ENCODE measurements around the gene TSPAN19. TPM values are rescaled to one million over a fixed set of nuclear protein-coding genes. Genes with fewer than 3 reads are reported as not detected.
A peak's percentile ranks its signal among the peaks of the same experiment; 100 is the strongest.

Gene TSPAN19
- total RNA-seq, 2 donors from 2014 or later = not detected

DNA sequence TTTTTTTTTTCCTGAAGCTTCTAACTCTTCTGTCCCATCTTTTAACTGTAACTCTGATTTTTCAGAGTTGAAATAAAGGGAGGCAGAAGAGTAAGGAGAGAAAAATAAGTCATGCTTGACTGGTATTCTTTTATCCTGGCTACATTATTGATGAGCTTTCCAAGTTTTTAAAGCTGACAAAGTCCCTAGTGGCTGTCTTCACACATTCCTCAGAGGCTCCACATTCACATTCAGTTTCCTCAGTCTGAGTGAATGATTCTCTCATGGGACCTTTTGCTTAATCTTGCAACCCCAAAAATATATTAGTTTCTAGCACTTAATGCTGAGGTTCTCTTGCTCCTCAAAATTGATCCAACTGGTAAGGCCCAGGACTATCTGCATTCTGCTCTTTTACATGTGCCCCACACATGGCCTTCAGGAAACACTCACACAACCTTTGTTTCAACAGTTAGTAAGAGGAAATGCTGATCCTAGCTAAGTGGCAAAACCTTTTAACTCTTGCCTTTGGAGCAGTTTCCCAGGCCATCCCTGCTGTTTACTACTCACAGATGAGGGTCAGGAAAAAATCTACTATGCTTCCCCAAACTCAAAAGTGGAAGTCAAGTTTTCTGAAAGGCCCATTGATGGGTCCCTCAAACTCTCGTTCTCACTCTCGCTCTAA, 61.8 kb downstream of the TSPAN19 start:
- no peaks in the 10 kb centered on the region for H3K27me3 Mint-ChIP-seq (ENCODE audit: insufficient read depth)
- peak; percentile 50 for DNase-seq
- H3K36me3 Mint-ChIP-seq (ENCODE audit: low read depth) = no peaks in the 10 kb centered on the region
- no peak overlapping the region for H3K27ac Mint-ChIP-seq
- TF ChIP-seq, protein P1, sequence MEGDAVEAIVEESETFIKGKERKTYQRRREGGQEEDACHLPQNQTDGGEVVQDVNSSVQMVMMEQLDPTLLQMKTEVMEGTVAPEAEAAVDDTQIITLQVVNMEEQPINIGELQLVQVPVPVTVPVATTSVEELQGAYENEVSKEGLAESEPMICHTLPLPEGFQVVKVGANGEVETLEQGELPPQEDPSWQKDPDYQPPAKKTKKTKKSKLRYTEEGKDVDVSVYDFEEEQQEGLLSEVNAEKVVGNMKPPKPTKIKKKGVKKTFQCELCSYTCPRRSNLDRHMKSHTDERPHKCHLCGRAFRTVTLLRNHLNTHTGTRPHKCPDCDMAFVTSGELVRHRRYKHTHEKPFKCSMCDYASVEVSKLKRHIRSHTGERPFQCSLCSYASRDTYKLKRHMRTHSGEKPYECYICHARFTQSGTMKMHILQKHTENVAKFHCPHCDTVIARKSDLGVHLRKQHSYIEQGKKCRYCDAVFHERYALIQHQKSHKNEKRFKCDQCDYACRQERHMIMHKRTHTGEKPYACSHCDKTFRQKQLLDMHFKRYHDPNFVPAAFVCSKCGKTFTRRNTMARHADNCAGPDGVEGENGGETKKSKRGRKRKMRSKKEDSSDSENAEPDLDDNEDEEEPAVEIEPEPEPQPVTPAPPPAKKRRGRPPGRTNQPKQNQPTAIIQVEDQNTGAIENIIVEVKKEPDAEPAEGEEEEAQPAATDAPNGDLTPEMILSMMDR (conservative IDR thresholded peaks at IDR 0.05) = peak; percentile 39
- H3K9me3 Mint-ChIP-seq = no peaks in the 10 kb centered on the region
- no peak overlapping the region for H3K4me3 Mint-ChIP-seq
- Histone ChIP-seq H3K27me3 (ENCODE audit: control insufficient read depth, insufficient read depth, low read length, poor library complexity, severe bottlenecking) (no peaks in the 10 kb centered on the region), H3K9ac (ENCODE audit: extremely low read depth, low read length, poor library complexity, severe bottlenecking) (no peak overlapping the region), H3K4me3 (ENCODE audit: low read length) (no peak overlapping the region), H3K4me1 (ENCODE audit: control insufficient read depth, insufficient read depth, low read length) (peaks cover 14% of the 10 kb centered on the region), H3K36me3 (ENCODE audit: control insufficient read depth, insufficient read depth, low read length) (no peaks in the 10 kb centered on the region), H3K27ac (ENCODE audit: low read depth, low read length) (no peak overlapping the region), H3K9me3 (ENCODE audit: control insufficient read depth, low read length) (peaks cover 8% of the 10 kb centered on the region)
- peaks cover 17% of the 10 kb centered on the region for H3K4me1 Mint-ChIP-seq
- WGBS, 2 experiments (ENCODE audit: insufficient coverage in 1 of 2, insufficient read length in 1 of 2) = 96 to 100% methylated on average over 2 of the region's 2 CpGs

DNA sequence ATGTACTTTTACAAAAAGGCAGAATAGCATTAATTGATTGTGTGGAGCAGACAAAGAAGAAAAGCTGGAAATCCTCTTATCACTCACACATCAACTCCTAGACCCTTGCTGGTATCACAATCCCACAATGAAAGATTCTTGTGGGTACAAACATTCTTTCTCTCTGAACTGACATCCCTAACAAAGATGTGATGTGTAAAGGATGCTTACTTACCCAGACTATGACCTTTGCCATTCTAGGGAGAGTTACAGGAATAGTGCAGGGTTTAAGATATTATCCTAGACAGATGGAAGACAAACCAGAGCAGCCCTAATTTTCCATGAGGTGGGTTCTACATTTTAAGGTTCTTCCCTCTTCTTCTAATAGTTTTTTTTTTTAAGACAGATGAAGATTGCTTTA, 63.1 kb downstream of the TSPAN19 start:
- TF ChIP-seq, protein P1 (conservative IDR thresholded peaks at IDR 0.05) = no peak

DNA sequence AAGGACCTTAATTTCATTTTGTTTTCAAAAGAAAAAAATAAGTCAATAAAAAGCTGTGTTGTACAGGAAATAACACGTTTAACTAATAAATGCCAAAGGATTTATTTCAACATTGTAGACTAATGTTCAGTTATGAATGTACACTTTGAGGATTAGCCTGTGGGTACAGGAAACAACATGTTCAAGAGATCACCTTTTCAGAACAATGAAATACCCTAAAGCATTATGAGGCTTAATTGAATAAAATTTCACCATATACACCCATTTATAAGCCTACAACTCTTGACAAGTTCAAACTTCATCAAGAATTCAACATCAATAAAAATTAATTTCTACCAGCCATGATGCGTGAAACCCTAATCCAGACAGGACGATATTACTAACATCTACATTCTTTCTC, 66.9 kb downstream of the TSPAN19 start:
- H3K36me3 ChIP-seq (ENCODE audit: control insufficient read depth, insufficient read depth, low read length) = no peaks in the 10 kb centered on the region
- H3K4me1 Mint-ChIP-seq = peaks cover 15% of the 10 kb centered on the region
- H3K27ac ChIP-seq (ENCODE audit: low read depth, low read length) = no peak overlapping the region
- DNase-seq = no peak
- no peak overlapping the region for H3K27ac Mint-ChIP-seq
- TF ChIP-seq, protein P1 (conservative IDR thresholded peaks at IDR 0.05) = no peak
- no peaks in the 10 kb centered on the region for H3K27me3 ChIP-seq (ENCODE audit: control insufficient read depth, insufficient read depth, low read length, poor library complexity, severe bottlenecking)
- H3K4me1 ChIP-seq (ENCODE audit: control insufficient read depth, insufficient read depth, low read length) = peaks cover 8% of the 10 kb centered on the region
- no peak overlapping the region for H3K9ac ChIP-seq (ENCODE audit: extremely low read depth, low read length, poor library complexity, severe bottlenecking)
- WGBS, 2 experiments (ENCODE audit: insufficient coverage in 1 of 2, insufficient read length in 1 of 2) = 88 to 91% methylated on average over 2 to 3 of the region's 3 CpGs
- H3K9me3 ChIP-seq (ENCODE audit: control insufficient read depth, low read length) = no peaks in the 10 kb centered on the region
- H3K4me3 Mint-ChIP-seq = no peak overlapping the region
- no peaks in the 10 kb centered on the region for H3K36me3 Mint-ChIP-seq (ENCODE audit: low read depth)
- H3K4me3 ChIP-seq (ENCODE audit: low read length) = no peak overlapping the region
- no peaks in the 10 kb centered on the region for H3K27me3 Mint-ChIP-seq (ENCODE audit: insufficient read depth)
- H3K9me3 Mint-ChIP-seq = no peaks in the 10 kb centered on the region

More for the DNA sequence above, 63.1 kb downstream of the TSPAN19 start:
- no peaks in the 10 kb centered on the region for H3K36me3 Mint-ChIP-seq (ENCODE audit: low read depth)
- no peak for DNase-seq
- Histone ChIP-seq H3K27me3 (ENCODE audit: control insufficient read depth, insufficient read depth, low read length, poor library complexity, severe bottlenecking) (no peaks in the 10 kb centered on the region), H3K4me3 (ENCODE audit: low read length) (no peak overlapping the region), H3K9me3 (ENCODE audit: control insufficient read depth, low read length) (peaks cover 8% of the 10 kb centered on the region), H3K9ac (ENCODE audit: extremely low read depth, low read length, poor library complexity, severe bottlenecking) (no peak overlapping the region), H3K4me1 (ENCODE audit: control insufficient read depth, insufficient read depth, low read length) (peaks cover 14% of the 10 kb centered on the region), H3K27ac (ENCODE audit: low read depth, low read length) (peak overlapping the region; percentile 1), H3K36me3 (ENCODE audit: control insufficient read depth, insufficient read depth, low read length) (no peaks in the 10 kb centered on the region)
- no peak overlapping the region for H3K4me3 Mint-ChIP-seq
- H3K27me3 Mint-ChIP-seq (ENCODE audit: insufficient read depth) = no peaks in the 10 kb centered on the region
- no peak overlapping the region for H3K27ac Mint-ChIP-seq
- H3K4me1 Mint-ChIP-seq = peaks cover 17% of the 10 kb centered on the region
- H3K9me3 Mint-ChIP-seq = no peaks in the 10 kb centered on the region

Other genes starting within 250 kb of the TSPAN19 start
- gene SLC6A15, start 123.5 kb downstream of the TSPAN19 start, total RNA-seq = 1 to 10 TPM; 4.2 to 4.7 TPM
- gene LRRIQ1, start 74 bp upstream of the TSPAN19 start, total RNA-seq = 1 to 10 TPM; 2.9 to 6.2 TPM
- gene ALX1, start 243.9 kb upstream of the TSPAN19 start, total RNA-seq = 1 to 10 TPM in 1 of 2 donors, under 1 TPM in 1; 0.40 to 1.3 TPM

Measured in endodermal cell (in vitro differentiated cells).